ENCODE results near the gene SREBF1.

SREBF1 gene

GRCh38 chr17:17856386-17856785, 19.6 kb upstream of the SREBF1 start:
- DNase-seq = no peak

DNA sequence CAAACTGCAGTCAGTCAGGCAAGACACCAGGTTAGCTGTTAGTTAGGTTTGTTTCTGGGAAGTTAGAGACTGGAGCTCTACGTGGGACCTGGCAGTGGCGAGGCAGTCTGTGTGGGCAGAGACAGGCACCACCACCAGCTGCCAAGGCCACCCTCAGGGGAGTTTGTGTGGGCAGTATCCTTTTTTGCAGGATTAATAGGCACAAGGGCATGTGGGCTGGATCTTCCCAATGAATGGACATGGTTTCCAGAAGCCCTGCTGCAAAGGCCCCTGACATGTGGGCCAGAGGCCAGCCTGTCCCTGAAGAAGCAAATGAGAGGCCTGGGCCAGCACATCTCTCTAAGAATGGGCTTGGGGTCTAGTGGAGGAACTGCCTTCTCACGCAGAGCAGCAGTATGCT, 19.2 kb upstream of the SREBF1 start:
- DNase-seq = no peak

- DNase-seq = no peak
These were observed 17.1 kb upstream of the SREBF1 start for GRCh38 chr17:17853811-17854447.

DNA sequence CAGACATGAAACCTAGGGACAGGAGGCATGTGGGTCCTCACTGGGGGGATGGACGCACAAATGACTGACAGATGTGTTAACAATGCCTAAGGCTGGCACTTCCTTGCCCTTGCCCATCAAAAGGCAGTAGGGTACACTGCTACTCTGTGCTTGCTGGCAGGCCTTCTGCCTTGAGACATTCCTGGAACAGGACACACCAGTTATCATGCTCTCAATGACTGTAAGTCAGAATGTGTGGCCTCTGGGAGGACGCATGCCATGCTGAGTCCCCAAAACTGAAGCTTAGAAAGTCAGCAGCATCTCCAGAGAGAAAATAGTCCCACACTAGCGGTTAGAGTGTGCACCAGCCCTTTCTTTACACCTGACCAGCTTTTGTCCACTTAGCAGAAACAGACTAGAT, 16.1 kb upstream of the SREBF1 start:
- no peak for DNase-seq

DNA sequence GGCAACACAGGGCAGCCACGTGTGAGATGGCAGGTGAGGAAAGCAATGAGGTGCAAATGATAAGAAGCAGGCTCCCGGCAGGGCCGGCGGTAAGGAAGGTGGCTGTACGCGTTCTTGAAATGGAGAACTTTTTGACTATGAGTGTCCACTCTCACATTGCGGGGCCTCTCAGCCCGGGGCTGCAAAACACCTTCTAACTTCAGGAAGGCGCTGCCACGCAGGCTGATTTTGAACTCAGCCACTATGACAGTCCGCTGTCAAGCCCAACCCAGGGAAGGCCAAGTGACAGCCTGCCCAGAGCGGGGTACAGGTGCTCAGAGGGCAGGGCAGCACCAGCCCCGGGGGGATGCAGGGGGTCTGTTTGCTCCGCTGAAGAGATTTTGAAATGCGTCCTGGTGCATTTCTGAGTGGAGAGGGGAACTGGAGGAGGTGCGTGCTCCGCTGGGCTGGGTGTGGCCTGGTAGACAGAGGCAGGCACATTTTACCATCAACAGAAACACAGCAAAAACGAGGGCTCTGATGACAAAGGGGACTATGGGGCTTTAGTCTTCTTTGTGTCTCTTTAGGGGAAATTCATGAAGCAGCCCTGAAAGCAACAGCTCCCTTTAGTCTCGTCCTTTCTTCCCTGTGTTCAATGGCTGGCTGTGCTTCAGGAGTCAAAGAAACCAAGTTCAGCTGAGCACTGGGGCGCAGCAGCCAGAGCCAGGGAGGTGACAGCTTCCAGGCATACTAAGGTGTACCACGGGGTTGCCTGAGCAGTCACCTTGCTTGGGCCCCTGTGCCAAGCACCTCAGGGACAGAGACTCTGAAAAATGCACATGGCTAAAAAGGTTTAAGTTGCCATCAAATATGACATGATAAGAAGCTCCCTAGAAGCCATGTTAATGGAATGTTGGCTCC, 14.6 kb upstream of the SREBF1 start:
- no peak for DNase-seq

DNA sequence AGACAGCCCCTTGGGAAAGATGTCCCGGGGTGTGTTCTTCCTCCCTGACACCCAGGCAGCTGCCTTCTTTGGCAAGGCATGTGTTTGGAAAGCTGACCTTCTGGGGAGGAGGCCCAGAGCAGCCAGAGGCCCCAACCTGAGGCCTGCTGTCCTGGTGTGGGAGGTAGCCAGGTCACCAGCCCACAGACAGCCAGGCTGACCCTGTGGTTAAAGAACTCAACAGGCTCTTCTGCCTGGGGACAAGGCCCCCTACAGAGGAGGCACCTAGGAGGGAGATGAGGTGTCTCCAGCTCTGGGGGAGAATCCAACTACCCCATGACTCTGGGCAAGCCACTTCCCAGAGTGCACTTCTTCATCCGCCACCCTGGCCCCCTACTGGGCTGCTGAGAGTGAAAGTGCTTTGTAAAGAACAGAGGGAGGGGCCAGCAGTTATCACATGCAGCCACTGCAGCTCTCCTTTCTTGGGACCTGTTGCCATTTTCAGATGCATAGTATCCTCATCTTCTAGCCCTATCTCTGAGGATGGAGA, 13.1 kb upstream of the SREBF1 start:
- DNase-seq = no peak

DNA sequence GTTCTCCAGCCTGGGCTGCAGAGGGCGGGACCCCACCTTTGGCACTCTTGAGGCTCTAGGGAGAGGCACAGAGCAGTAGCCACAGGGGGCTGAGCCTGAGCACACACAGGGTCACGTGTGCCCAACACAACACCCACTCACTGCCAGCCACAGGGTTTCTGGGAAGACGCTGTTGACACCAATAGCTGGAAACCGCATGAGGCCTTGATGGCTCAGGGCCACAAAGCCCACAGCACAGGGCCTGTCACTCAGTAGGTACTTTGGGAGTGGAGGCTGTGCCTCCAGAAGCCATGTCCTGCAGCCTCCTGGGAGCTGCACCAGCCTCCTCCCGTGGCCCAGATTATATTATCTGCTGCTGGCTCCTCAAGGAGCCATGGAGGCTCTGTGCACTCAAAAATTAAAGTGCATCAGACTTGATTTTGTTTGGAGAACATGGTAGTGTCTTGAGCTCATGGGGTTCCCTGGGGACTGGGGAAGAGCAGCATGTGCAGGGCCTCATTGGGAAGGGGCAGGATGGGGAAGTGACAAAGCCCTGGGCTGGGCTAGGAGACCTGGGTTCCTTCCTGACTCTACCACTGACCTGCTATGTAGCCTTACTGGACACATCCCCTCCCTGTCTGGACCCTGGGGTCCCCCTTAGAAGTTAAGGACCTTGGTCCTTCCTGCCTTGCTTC, 12.5 kb upstream of the SREBF1 start:
- DNase-seq = no peak

GRCh38 chr17:17848311-17849082, 11.7 kb upstream of the SREBF1 start:
- no peak for DNase-seq

GRCh38 chr17:17847726-17848125, 10.9 kb upstream of the SREBF1 start:
- DNase-seq = no peak

DNA sequence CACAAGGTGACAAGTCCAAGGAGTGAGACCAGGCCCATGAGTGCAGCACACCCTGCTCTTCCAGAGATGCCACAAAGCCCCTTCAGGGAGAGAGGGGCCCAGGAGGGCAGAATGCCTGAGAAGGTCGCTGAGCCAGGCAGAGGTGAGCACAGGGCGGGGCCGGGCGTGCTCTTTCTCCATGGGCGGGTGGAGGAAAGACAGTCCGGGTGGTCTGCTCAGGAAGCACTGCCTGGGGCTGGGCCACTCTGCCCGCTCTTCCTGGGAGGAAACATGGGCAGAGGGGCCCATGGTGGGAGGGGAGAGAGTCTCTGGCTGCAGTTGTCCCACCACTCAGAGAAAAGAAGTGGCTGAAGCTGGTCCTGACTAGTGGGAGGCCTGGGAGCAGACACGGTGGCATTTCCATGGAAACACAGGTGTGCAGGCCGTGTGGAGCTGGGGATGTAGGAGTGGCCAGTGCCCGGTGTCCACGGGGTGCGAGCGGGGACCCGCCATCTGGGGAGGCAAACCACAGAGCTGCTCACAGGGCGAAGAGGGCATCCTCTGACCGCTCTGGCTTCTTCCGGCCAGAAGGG, 10.4 kb upstream of the SREBF1 start:
- DNase-seq = no peak

GRCh38 chr17:17846645-17847044, 9.9 kb upstream of the SREBF1 start:
- DNase-seq = no peak

- DNase-seq = no peak
These were observed 9.2 kb upstream of the SREBF1 start for GRCh38 chr17:17846003-17846402.

DNA sequence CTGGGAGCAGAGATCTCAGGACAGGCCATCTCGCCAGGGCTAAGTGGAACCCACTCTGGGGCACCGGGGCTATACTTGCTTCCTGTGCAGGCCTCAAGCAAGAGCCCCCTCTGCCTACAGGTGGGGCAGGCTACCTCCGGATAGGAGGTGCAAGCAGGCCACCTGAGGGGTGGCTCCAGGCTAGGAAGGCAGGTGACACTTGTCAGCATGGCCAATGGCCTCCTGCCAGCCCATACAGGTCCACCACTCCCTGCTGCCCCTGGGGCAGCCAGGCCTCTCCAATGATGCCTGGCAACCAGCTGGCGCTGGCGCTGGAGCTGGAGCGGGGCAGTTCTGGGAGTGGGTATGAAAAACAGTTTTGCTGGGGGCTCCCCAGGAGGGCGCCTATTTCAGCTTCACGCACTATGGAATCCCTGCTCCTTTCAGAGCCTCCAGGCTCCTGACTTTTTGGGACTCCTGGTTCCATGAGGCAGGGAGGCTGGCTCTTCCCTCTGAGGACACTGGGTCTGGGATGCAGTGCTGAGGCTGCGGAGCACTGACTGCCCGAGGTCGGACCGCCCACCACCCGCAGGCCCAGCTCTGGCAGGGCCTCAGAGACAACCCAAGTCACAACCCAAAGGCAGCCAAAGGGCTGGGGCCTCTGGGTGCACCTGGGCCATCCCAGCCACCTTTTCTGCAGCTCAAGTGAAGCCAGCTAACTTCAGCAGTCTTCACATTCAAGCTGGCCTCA, 8.4 kb upstream of the SREBF1 start:
- DNase-seq = no peak

DNA sequence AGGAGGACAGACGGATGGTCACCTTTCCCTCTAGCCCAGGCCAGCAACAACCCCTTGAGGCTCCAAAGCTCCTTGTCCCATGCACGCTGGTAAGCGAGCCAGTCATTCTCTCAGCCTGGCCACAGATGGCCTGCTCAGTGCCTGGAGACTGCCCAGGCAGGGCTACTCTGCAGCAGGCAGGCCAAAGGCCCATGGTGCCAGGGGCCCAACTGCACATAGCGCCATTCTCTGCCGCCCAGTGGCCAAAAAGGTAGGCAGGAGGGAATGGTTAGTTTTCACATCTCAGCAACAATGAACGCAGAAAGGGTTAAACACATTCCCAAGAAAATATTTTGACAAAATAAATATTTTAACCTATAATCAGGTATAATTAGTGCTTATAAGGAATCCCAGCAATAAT, 7.7 kb upstream of the SREBF1 start:
- DNase-seq = no peak

GRCh38 chr17:17844079-17844478, 7.3 kb upstream of the SREBF1 start:
- DNase-seq = no peak

DNA sequence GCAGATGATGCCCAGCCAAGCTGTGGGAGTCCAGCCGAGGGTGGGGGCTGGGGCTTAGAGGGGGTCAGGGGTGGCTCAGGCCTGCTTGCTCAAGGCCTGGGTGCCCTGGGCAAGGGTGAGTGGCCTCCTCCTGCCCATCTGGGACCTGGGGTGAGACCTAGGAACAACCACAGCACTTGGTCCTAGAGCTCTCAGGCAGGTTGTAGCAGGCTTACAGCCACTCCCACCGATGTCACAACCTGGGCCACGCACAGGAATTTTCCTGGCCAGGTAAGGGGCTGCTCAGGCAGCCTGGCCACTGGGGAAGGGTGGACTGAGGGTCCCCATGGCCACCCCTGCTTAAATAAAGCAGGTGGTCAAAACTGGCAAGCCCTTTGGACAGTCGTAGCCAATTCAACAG, 6.3 kb upstream of the SREBF1 start:
- DNase-seq = no peak

DNA sequence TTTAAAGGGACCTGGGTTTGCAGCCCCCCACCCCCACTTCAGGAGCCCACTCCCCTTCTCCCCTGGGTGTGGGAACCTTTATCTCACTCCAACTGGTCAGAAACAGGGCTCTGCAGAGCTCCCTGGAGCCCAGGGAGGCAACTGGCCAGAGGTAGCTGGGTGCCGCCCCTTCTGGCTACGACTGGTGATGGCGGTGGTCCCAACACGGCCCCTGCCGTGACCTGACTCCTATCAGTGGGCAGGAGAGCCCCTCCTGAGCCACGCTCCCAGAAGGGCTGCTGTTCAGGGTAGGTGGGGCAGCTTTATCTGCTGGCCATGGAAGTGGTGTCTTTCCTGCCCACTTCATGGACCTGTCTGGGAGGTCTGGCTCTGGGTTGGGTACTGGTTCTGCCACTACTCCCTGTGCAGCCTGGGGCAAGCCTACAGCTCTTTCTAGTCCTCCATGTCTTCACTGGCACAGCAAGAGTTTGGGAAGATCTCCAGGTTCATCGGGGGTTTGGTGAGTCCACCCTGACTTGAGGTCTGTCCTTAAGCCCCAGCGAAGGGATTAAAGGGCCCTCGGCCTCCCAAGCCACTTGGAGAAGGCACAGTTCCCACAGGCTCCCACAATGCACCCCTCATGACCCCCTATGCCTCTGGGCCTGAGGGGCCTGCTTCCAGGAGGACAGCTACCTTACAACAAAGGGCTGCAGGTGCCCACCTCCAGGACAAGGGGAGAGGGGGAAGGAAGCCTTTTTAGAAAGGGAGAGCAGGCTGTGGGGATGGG, 5.5 kb upstream of the SREBF1 start:
- no peak for DNase-seq

DNA sequence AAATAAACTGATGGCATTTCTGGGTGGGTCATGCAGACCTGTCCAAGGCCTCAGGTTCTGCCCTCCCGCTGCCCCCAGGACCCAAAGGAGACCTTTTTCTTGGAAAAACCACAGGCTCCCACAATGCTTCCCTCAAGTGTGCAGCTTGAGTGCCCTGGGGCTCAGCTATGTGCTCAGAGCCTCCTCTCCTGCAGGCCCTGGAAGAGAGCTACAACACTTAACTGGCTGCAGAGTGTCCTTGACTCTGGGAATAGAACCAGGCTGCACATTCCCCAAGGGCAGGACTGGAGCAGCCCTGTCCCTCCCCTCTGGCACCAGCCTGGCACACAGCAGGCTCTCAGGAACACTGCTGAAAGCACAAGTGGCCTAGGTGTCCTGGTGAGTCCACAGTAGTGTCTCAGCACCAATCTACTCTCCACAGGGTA, 4.8 kb upstream of the SREBF1 start:
- DNase-seq = no peak

GRCh38 chr17:17840751-17841591, 4.2 kb upstream of the SREBF1 start:
- peak; percentile 85 for DNase-seq
